ENCODE results near the gene BANF1. TPM values are rescaled to one million over a fixed set of nuclear protein-coding genes. Genes with fewer than 3 reads are reported as not detected.
"Not testable (repeated sequence)": the region's sequence is repeated elsewhere in the genome, so short reads cannot be mapped to it uniquely, and the experiment has no call there.

BANF1 gene
- total RNA-seq, 4 donors from 2014 or later, result 23.9 to 68.9 (median 51.0) TPM

DNA sequence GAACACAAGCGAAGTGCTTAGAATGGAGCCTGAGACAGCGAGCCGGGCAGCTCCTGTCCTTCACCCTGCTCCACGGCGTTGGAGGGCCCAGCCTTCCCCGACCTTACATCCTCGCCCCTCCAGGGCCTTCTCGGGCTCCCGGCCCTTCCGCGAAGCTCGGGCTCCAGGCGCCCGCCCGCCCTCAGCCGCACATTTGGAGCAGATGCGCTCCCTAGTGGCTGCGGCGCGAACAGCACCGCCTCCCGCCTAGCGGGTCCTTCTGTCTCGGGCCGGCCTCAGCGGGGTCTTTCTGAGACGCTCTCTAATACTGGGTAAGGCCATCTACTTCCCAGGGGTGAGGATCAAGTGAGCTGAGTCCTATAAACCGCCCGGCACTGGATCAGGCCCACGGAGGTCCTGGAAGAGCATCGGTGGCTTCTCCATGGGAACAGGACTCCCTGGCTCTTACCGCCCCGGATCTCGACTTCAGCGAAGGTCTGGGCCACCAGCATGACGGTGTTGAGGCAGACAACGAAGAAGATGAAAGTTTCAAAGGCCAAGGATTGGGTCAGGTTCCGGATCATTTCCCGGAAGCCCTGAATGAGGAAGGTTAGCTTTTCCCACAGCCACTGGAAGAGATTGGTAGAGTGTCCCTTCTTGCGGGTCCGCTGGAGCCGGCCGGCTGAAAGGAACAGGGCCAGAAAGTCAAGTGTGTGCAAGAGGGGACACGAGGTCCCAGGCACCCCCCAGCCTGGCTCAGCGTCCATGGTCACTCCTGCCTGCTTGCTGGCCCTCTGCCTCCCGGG lies 20.3 kb downstream of the BANF1 start:
- no peak overlapping the region for H3K27ac ChIP-seq
- no peak for TF ChIP-seq POLR2A (IDR thresholded peaks at IDR 0.05)
- TF ChIP-seq, protein P1, sequence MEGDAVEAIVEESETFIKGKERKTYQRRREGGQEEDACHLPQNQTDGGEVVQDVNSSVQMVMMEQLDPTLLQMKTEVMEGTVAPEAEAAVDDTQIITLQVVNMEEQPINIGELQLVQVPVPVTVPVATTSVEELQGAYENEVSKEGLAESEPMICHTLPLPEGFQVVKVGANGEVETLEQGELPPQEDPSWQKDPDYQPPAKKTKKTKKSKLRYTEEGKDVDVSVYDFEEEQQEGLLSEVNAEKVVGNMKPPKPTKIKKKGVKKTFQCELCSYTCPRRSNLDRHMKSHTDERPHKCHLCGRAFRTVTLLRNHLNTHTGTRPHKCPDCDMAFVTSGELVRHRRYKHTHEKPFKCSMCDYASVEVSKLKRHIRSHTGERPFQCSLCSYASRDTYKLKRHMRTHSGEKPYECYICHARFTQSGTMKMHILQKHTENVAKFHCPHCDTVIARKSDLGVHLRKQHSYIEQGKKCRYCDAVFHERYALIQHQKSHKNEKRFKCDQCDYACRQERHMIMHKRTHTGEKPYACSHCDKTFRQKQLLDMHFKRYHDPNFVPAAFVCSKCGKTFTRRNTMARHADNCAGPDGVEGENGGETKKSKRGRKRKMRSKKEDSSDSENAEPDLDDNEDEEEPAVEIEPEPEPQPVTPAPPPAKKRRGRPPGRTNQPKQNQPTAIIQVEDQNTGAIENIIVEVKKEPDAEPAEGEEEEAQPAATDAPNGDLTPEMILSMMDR (IDR thresholded peaks at IDR 0.05), result peak; percentile 90 to 95 (median 91)
- TF ChIP-seq EP300 (IDR thresholded peaks at IDR 0.05), result no peak
- no peaks in the 10 kb centered on the region for H3K9me3 ChIP-seq
- H3K4me3 ChIP-seq, result no peak overlapping the region
- H3K4me1 ChIP-seq, result peaks cover 0 to 13% (median 1%) of the 10 kb centered on the region in 4 donors
- peak; percentile 49 to 69 for DNase-seq (ENCODE audit: low spot score in 2 of 2)
- no peaks in the 10 kb centered on the region for H3K36me3 ChIP-seq
- H3K27me3 ChIP-seq, result no peaks in the 10 kb centered on the region
- 19 to 24% methylated on average over 42 to 45 of the region's 46 CpGs for WGBS, 2 donors

DNA sequence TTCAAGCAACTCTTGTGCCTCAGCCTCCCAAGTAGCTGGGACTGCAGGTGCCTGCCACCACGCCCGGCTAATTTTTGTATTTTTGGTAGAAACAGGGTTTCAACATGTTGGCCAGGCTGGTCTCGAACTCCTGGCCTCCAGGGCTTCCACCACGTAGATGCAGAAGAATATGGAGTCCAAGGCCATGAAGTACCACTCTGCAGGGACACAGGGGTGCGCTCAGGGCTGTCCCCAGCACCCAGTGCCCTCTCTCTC lies 20.8 kb downstream of the BANF1 start:
- H3K27me3 ChIP-seq; H3K27ac ChIP-seq; H3K4me3 ChIP-seq; H3K9me3 ChIP-seq; H3K36me3 ChIP-seq; DNase-seq (ENCODE audit: low spot score in 2 of 2): not testable (repeated sequence)
- peaks cover 0 to 13% (median 1%) of the 10 kb centered on the region in 4 donors for H3K4me1 ChIP-seq
- 87 to 92% methylated on average over 5 of the region's 5 CpGs for WGBS, 2 donors

DNA sequence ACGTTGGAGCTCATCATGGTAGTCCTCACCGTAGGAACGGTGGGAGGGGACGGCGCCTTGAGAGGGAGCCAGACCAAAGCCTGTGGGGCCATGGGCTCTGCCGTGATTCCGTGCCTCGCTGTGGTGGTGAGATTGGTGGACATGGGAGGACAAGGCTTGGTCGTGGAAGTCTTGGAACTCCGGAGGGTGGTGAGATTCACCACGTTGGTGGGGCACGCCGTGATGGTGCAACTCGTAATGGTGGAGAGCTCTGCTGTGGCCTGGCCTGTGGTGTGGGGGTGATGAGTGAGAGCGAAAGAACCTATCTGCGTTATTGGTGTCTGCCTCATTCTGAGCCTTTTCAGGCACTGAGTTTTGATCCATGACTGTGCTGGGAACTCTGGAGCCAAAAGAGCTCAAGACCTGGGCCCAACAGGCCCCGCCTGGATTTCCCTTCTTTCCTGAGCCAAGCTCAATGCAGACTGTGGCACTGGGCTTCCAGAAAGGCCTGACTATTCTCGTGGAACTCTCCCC lies 23.8 kb downstream of the BANF1 start, which contains the start of gene CATSPER1:
TSS of gene CATSPER1 (minus strand) at position 463 of the 513 bp plus-strand sequence. CDS start at position 363, 100 bp downstream.
- Histone ChIP-seq H3K4me3 (no peak within 1 kb of the TSS), H3K4me1 (peaks cover 0 to 12% (median 1%) of the 10 kb centered on the region in 4 donors), H3K9me3 (no peaks in the 10 kb centered on the region), H3K36me3 (no peaks in the 10 kb centered on the region), H3K27me3 (no peaks in the 10 kb centered on the region), H3K27ac (no peak within 1 kb of the TSS)
- WGBS, 2 donors, result 91 to 92% methylated on average over 18 of the region's 18 CpGs
- TF ChIP-seq EP300 (IDR thresholded peaks at IDR 0.05) (no peak), POLR2A (IDR thresholded peaks at IDR 0.05) (no peak)
- TF ChIP-seq, protein P1 (IDR thresholded peaks at IDR 0.05), result no peak
- no peak for DNase-seq (ENCODE audit: low spot score in 2 of 2)

DNA sequence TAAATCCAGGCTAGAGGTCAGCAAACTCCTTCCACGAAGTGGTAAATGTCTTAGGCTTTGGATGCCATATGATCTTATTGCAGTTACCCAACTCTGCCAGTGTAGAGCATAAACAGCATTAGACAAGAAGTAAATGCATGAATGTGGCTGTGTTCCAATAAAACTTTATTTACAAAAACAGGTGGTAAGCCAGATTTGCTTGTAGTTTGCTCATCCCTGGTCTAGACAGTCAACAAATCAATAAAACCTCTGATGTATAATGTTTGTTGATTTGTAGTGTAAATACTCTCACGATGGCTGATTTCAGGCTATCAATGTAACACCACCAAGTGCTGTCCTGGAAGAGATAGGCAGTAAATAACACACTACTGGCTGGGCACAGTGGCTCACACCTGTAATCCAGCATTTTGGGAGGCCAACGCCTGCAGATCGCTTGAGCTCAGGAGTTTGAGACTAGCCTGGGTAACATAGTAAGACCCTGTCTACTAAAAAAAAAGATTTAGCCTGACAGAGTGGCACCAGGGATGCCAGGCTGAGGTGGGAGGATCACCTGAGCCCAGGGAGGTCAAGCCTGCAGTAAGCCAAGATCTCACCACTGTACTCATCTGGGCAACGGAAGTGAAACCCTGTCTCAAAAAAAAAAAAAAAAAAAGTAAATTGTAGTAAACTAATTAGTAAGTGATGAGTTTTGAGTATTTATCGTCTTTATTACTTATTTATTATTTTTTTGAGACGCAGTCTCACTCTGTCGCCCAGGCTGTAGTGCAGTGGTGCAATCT lies 30.8 kb downstream of the BANF1 start:
- no peaks in the 10 kb centered on the region for H3K27me3 ChIP-seq
- WGBS, 2 donors, result 80% methylated on average over 8 of the region's 8 CpGs
- H3K27ac ChIP-seq, result no peak overlapping the region
- H3K4me3 ChIP-seq, result no peak overlapping the region
- DNase-seq (ENCODE audit: low spot score in 2 of 2), result no peak
- TF ChIP-seq, protein P1 (IDR thresholded peaks at IDR 0.05), result no peak
- TF ChIP-seq POLR2A (IDR thresholded peaks at IDR 0.05) (no peak), EP300 (IDR thresholded peaks at IDR 0.05) (no peak)
- H3K4me1 ChIP-seq, result no peaks in the 10 kb centered on the region
- no peaks in the 10 kb centered on the region for H3K9me3 ChIP-seq
- H3K36me3 ChIP-seq, result no peaks in the 10 kb centered on the region

DNA sequence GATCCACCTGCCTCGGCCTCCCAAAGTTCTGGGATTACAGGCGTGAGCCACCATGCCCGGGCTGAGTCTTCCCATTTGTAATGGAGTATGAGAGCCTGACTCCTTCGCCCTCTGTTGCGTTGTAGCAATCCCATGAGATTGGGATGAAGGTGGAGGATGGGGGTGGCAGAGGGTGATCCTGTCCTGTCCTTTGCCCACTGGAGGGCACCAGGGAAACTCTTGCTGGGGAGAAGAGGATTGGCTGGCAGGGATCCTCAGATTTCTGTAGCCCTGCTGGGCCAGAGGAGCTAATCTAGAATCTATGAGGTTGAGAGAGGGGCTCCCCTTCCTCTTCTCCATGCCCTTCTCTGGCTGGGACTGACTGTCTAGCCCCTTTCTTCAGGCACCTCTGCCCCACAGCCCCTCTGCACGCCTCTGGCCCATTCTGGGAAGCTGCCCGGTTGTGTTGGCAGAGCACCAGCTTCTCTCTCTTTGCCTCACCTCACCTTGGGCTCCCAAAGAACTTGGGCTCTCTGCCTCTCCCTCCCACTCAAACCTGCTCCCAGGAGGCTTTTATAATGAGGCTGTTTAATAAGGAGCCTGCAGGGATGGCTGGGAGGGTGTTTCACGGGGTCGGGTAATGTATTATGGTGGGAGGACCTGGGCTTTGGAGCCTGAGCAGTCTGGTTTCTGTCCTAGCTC lies 33.5 kb downstream of the BANF1 start:
- Histone ChIP-seq H3K9me3 (no peaks in the 10 kb centered on the region), H3K27me3 (no peaks in the 10 kb centered on the region), H3K36me3 (no peaks in the 10 kb centered on the region), H3K4me3 (no peak overlapping the region), H3K4me1 (no peaks in the 10 kb centered on the region), H3K27ac (no peak overlapping the region)
- WGBS, 2 donors, result 65 to 71% methylated on average over 9 of the region's 9 CpGs
- no peak for TF ChIP-seq POLR2A (IDR thresholded peaks at IDR 0.05)
- TF ChIP-seq EP300 (IDR thresholded peaks at IDR 0.05), result no peak
- TF ChIP-seq, protein P1 (IDR thresholded peaks at IDR 0.05), result no peak
- no peak for DNase-seq (ENCODE audit: low spot score in 2 of 2)
